ENCODE results near the gene TARBP1.

The TARBP1 gene

GRCh38 chr1:234345237-234345636 lies 133.7 kb downstream of the TARBP1 start:
- no peak for DNase-seq (ENCODE audit: low read depth)

DNA sequence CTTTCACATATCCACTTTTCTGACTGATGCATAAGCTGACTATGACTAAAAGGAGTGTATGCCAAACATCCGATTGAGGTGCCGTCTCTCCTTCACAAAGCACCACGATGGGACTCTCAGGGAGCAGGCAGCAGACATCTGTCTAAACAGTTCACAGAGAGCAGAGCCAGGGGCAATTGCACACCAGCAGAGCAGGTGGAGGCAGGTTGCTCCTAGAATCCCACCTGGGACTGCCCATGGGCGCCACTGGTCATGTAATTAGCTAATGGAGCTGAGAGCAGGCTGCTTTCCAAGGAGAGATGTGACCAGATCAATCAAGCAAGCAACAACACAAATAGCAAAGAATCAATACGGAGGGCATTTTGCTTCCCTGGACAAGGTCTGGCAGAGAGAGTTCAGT lies 136.2 kb downstream of the TARBP1 start:
- no peak for DNase-seq (ENCODE audit: low read depth)
